Stimulated activated naive CD8-positive, alpha-beta T cell treated with anti-CD3 and anti-CD28 coated beads, Interleukin-15, Interleukin-2, amounts not matched to agents 100 U/mL and 50 U/mL, for 24 hours (primary cell): ENCODE data around the gene HMG20B.
A peak's percentile ranks its signal among the peaks of the same experiment; 100 is the strongest.

ENCODE experiments used
- ATAC-seq: fragments of 150-1000 bp; cut with Tn5 transposase; one replicate; pipeline ENCODE4 v1.10.0; 2021
- DNase-seq: peaks from one replicate; pipeline ENCODE4 v3.0.0; 2021

The HMG20B gene

DNA sequence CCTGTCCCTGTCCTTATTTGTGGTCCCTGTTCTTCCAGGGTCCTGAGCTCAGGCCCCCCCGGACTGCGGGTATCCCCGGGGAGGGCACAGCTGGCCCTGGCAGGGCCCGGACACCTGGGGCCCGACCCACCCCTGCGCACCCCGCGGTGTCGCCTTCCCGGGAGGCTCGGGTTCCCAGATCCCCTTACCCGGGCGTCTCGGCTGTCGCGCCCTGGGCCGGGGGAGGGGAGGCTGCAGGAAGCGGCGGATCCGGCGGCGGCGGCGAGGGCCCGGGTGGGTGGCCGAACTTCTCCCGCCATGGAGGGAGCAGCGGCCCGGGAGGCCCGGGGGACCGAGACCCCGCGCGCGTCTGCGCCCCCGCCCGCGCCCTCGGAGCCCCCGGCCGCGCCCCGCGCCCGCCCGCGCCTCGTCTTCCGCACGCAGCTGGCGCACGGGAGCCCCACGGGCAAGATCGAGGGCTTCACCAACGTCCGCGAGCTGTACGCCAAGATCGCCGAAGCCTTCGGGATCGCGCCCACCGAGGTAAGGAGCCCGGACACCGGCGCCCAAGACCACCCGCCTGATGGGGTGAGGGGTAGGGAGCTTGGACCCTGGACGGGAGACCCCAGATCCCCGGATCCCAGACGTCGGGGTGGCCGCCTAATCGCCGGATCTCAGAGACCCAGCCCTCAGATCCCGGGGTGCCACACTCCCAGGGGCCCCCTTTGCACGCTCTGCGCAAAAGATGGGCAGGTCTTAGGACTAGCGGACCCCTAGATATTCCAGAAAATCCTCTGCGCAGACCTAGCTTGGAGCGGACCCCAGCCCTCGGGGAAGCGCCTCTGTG lies 12.8 kb downstream of the HMG20B start, which contains the start of gene GIPC3:
TSS of gene GIPC3 (plus strand) at position 178 of the 826 bp plus-strand sequence. CDS start at position 298, 120 bp downstream.
- no peak for ATAC-seq
- DNase-seq, result peak; percentile 33

GRCh38 chr19:3586127-3586626 lies 13.4 kb downstream of the HMG20B start:
- ATAC-seq, result no peak
- peak; percentile 65 for DNase-seq

DNA sequence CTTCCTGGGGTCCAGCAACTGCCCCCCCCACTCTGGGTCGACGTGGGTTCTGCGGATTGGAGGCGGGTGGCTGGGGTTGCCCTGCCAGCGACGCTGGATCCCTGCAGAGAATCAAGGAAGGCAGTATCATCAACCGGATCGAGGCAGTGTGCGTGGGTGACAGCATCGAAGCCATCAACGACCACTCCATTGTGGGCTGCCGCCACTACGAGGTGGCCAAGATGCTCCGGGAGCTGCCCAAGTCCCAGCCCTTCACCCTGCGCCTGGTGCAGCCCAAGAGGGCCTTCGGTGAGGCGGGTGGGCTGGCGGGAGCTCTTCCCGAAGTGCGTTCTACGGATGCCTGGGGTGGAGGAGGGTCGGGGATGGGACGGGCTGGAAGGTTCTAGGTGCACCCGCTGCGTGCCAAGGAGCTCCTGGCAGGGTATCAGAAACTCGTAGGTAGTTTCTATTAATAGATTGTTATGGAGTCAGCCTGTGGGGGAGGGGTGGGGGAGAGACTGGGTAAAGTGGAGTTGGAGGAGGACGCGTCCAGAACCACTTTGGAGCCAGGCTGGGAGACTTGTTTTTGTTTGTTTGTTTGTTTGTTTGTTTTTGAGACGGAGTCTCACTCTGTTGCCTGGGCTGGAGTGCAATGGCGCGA lies 14.1 kb downstream of the HMG20B start:
- no peak for DNase-seq
- ATAC-seq, result no peak

DNA sequence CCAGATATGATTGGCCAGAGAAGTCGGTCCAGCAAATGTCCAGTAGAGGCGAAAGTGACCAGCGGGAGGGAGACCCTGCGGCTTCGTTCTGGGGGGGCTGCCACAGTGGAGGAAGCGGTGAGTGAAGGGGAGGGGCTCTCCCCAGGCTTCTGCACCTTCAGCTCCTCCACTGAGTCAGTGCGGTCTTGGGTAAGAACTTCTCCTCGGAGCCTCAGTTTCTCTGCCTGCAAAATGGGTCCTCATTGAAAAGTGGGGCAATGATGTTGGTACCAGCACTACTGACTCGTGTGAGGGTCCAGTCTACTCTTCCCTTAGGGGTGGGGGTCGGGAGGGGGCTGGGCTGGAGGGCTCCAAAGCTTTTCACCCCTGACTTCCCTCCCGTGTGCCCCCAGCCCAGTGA lies 16.7 kb downstream of the HMG20B start:
- ATAC-seq (no peak), DNase-seq (no peak)

DNA sequence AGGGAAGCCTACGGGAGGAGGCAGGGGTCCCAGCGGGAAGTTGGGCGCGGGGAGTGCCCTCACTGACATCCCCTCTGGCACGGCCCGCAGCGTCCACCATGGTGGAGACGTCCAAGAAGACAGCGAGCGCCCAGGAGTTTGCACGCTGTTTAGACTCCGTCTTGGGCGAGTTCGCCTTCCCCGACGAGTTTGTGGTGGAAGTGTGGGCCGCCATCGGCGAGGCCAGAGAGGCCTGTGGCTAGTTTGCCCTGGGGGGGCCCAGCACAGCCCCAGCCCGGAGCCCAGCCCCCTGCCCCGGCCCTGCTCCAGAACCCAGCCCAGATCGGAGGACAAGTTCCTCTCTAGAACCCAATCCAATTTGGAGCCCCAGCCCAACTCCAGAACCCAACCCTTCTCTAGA lies 17.2 kb downstream of the HMG20B start:
- no peak for ATAC-seq
- no peak for DNase-seq

GRCh38 chr19:3590991-3591659 lies 18.4 kb downstream of the HMG20B start:
- no peak for ATAC-seq
- no peak for DNase-seq

DNA sequence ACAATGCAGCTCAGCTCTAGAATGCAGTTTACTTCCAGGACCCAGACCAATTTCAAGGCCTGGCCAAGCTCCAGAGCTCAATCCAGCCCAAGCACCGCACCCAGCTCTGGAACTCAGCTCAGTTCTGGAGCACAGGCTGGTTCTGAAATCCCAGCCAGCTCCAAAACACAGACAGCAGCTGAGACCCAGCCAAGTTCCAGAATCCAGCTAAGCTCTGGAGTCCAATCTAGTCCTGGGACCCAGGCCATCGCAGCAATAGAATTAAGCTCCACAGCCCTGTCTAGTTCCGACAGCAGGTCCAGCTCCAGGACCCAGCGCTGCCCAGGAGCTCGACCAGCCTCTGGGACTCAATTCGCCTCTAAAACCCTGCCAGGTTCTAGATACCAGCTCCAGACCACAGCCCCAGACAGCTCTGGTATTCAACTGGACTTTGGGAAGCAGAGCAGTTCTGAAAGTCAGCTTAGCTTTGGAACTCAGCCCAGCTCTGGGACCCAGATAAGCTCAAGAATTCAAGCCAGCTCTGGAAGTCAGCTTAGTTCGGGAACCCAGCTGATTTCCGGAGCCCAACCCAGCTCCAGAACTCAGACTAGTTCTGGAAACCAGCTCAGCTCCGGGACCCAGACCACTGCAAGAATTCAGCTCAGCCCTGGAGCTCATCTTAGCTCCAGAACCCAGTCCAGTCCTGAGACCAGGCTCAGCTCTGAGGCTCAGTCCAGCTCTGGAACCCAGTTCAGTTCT lies 19.3 kb downstream of the HMG20B start:
- no peak for ATAC-seq

GRCh38 chr19:3593156-3593555 lies 20.4 kb downstream of the HMG20B start:
- ATAC-seq (no peak), DNase-seq (no peak)

More for the DNA sequence above, 19.3 kb downstream of the HMG20B start:
- DNase-seq, result no peak

DNA sequence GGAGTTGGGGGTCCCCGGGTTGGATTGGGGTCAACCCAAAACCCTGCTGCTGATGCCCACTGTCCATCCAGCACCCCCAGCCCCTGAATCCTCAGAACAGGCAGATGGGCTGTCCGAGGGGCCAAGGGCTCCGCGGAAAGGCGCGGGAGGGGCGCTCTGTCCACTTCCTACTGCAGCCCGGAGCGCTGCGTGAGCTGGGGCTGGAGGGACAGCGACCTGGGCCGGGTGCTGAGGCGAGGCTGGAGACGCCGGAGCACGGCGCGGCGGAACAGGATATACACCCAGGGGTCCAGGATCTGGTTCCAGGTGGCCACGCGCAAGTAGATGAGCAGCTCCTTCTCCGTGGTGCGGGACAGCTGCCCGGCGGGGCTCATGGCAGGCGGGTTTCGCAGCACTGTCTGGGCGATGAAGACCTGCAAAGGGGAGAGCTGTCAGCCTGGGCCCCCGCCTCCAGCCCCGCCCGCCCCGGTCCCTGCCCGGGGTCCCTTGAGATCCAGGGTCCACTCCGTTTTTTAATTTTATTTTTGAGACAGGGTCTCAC lies 22.8 kb downstream of the HMG20B start:
- ATAC-seq (no peak), DNase-seq (no peak)

GRCh38 chr19:3599776-3600187 lies 27.0 kb downstream of the HMG20B start:
- DNase-seq (no peak), ATAC-seq (no peak)

- no peak for DNase-seq
- no peak for ATAC-seq
Measured at GRCh38 chr19:3601021-3601420, 28.3 kb downstream of the HMG20B start.

DNA sequence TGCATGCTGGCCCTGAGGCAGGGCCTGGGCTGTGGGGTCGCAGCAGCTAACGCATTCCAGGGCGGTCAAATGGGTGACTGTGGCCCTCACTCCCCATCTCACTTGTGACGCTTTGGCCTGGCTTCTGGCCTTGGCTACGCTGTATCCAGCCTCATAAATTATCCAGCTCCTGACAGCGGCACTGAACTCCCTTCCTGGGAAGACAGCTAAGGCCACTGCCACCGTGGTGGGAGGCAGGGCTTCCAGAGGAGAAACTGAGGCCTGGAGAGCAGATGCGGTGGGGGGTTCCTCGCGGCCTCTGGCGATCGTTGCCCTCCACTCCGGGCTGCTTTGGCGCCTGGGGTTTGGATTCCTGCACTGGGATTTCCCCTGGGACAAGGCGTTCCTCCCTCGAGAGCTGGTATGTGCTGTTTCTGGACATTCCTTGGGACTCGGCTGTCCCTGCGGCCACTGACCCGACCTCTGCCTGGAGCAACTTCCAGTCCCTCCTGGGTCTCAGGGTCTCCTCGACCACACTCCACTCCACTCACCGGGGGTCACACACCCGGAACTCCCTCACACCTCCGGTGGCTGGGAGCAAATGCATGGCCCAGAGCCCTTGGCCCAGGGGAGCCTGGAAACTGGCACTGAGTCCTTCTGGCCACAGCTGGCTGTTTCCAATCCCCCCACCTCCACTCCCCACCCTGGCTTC lies 30.5 kb downstream of the HMG20B start:
- DNase-seq (no peak), ATAC-seq (no peak)

DNA sequence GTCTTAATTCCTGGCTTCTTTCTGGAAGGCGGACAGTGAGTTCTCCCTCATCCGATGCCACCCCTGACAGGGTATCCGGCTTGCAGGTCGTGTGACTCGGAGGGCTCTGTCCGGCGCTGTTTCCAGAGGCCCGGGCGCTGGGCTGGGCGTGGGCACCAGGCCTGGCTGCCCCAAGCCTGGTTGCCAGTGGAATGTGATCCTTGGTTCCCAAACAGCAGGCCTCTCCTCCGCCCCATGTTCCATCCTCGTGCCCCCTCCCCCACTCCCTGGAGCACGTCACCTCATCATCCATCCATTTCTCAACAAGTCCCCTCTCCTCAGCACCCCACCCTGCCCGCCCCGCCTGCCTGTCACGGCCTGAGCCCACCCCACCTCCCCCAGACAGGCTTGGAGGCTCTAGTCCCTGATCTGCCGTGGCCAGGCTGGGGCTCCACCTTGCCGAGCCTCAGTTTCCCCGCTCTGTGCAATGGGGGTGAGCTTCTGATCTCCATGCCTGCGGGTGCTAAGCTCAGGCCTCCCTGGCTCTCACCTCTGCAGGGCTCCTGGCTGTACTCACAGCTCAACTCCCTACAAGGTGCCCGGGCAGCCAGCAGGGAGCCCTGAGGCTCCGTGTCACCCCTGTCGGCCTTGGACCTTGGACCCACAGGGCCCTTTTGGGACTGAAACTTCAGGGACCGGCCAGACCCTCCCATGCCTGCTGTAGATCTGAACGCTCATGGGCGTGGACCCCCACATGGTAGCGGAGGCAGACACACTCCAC lies 31.7 kb downstream of the HMG20B start:
- no peak for DNase-seq
- peak; percentile 12 for ATAC-seq

- DNase-seq (peak; percentile 63), ATAC-seq (peak; percentile 56)
Measured at GRCh38 chr19:3604987-3605343, 32.2 kb downstream of the HMG20B start.

GRCh38 chr19:3605361-3605760 lies 32.6 kb downstream of the HMG20B start:
- ATAC-seq (no peak), DNase-seq (no peak)

- no peak for ATAC-seq
- no peak for DNase-seq
Measured at GRCh38 chr19:3605770-3606169, 33.0 kb downstream of the HMG20B start.

DNA sequence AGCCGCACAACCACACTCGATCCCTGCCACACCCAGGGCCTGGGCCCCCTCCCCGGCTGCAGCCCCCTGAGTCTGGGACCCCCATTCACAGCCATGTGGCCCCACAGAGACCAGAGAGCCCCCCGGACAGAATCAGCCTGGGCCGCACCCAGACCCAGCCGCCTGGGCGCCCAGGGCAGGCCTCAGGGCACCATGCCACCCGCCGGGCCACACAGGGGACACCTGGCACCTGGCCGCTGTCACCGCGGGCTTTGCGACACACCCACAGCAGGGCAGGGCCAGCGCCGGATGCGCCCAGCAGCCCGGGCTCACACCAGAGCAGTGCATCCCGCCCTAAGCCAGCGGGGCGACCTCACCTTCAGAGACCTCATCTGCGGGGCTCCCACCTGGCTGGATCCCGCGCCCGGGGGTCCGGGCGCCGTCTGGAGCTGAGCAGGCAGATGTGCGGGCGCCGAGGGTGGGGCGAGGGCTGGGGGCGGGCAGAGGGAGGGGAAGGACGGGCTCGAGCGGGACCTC lies 33.5 kb downstream of the HMG20B start:
- ATAC-seq, result peak; percentile 25
- peak; percentile 40 for DNase-seq

DNA sequence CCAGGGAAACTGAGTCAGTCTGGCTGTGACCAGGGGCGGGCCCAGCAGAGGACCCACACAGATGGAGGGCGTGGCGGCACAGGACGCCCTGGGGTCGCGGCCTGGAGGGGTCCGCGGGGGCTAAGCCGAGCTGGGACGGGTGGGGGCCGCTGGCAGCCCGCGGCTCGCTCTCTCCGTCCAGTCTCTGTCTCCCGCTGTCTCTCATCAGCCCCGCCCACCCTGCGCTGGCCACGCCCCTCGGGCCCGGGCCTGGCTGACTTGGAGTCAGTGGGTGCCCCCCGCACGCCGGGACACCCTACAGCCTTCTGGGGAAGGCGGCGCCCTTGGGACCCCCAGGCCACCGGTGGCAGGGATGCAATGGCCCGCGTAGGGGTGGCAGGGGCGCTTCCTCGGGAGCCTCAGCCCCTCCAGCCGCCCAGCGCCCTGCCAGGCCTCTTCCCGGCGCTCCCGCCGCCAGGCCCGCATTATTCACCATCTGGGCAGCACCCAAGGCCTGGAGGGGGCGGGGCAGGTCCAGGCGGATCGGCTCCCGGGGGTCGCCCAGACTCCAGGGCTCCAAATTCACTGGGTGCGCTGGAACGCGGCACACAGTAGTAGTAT lies 34.0 kb downstream of the HMG20B start, which contains the start of gene TBXA2R:
TSS of gene TBXA2R (minus strand) at position 186 of the 600 bp plus-strand sequence. CDS start 6,241 bp downstream, outside the sequence.
- DNase-seq (peak; percentile 86), ATAC-seq (peak; percentile 41)

DNA sequence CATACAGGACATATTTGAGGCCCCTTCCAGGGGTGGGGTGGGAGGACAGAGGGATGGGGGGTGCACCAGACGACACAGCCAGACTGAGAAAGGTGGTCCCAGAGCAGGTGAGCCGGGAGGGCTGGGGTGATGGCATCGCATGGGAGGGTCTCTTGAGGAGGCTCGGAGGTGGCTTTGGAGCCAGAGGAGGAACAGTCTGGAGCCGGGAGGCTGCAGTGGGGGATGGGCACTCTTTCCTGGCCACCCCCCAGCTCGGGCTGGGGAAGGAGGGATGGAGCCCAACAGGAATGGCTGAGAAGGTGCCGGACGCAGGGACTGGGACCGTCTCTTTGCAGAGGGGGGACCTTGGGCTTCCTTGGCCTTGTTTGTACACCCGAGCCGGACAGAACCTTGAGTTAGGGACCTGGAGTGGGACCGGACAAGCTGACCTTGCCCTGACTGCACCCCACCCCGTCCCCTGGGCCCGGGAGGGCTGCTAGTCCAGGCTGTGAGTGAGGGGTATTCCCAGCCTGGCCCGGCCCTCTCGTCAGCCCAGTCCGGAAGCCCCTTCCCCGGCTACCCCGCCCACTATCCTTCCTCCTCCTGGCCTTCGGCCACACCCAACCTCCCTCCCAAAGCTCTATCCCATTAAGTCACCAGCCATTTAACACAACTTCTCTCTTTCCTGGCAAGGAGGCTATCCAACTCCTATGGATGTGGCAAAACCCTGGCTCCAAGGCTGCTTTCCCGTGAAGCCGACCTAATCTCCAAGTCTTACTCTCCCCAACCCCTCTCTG lies 34.7 kb downstream of the HMG20B start:
- no peak for ATAC-seq
- DNase-seq, result no peak
